Endothelial cell of umbilical vein (primary cell): ENCODE results near the gene INPP5K.

Source experiments
- GATA2 ChIP-seq: IDR thresholded peaks from 2 replicates; pipeline ENCODE4 v1.7.0; 2011; ENCODE audit warnings: low read depth, mild to moderate bottlenecking, moderate library complexity, mixed read lengths, low read length; ENCODE audit not compliant: insufficient read length, insufficient read depth
- POLR2A ChIP-seq: IDR thresholded peaks from 2 replicates; pipeline ENCODE4 v1.6.1; 2012; ENCODE audit warnings: low read depth, mild to moderate bottlenecking, control low read depth, low read length
- TF ChIP-seq, protein P1 (sequence below), 2 donors: IDR thresholded peaks; 1 replicate in 1 of 2; 2 replicates in 1 of 2; pipeline ENCODE4 v1.5.1; 2011; ENCODE audit warnings: low read length in 2 of 2, mild to moderate bottlenecking in 2 of 2, moderate library complexity in 2 of 2, control low read depth in 1 of 2, inconsistent platforms in 1 of 2, low read depth in 1 of 2; ENCODE audit not compliant: insufficient read depth in 1 of 2; ENCODE audit errors: extremely low read depth in 1 of 2

DNA sequence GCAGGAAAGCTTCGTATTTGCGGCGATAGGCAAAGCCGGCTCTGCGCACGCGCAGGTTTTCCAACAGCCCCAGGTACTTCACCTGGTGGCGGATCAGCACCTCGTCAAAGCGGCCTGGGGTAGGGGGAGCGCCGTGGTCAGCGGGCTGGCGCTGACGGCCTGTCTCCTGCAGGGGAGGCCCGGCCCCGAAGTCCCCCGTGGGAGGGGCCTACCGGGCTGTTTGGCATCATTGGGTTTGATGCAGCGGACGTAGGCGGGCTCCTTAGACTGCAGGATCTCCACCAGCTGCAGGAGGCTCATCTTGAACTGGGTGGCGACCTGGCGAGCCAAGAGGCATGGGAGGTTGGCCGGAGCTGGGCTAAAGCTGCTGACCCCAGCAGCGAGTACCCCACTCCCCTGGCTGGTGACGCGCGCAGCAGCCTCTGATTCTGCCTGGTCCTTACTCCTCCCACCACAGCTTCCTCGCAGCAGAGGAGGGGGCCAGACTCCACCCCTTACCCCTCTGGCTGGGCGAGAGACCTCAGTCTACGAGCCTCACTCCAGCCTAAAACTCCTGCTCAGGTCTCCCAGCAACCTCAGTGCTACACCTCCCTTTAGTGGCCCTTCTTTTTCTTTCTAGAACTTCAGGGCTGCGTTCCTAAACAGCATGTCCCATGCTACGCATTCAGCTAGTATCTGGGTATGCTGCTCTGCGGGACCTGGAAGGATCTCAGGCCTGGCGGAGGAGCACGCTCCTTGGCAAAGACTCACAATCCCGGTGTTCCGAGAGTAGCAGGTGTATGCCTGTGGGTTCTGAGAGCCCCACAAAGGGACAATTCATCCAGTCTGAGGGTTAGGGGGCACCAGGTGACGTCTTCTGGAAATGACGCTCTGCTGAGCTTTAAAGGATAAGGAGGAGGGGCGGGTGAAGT, 44.2 kb downstream of the INPP5K start:
- TF ChIP-seq, protein P1, sequence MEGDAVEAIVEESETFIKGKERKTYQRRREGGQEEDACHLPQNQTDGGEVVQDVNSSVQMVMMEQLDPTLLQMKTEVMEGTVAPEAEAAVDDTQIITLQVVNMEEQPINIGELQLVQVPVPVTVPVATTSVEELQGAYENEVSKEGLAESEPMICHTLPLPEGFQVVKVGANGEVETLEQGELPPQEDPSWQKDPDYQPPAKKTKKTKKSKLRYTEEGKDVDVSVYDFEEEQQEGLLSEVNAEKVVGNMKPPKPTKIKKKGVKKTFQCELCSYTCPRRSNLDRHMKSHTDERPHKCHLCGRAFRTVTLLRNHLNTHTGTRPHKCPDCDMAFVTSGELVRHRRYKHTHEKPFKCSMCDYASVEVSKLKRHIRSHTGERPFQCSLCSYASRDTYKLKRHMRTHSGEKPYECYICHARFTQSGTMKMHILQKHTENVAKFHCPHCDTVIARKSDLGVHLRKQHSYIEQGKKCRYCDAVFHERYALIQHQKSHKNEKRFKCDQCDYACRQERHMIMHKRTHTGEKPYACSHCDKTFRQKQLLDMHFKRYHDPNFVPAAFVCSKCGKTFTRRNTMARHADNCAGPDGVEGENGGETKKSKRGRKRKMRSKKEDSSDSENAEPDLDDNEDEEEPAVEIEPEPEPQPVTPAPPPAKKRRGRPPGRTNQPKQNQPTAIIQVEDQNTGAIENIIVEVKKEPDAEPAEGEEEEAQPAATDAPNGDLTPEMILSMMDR (IDR thresholded peaks at IDR 0.05; ENCODE audit: extremely low read depth in 1 of 2, insufficient read depth in 1 of 2, low read depth in 1 of 2, low read length in 2 of 2), result no peak
- TF ChIP-seq POLR2A, result no peak
- no peak for TF ChIP-seq GATA2
